Neutrophil (primary cell): Measurements from ENCODE around the gene SLC25A48.
"Not testable (repeated sequence)": the region's sequence is repeated elsewhere in the genome, so short reads cannot be mapped to it uniquely, and the experiment has no call there.

Source experiments
- H3K27ac ChIP-seq: fragments of 200-600 bp; sonication (generic); 2 replicates; pipeline ENCODE4 v1.5.1; 2016; ENCODE audit warnings: mild to moderate bottlenecking, moderate library complexity
- H3K27me3 ChIP-seq: fragments of 200-600 bp; sonication (generic); 2 replicates; pipeline ENCODE4 v1.6.0; 2016; ENCODE audit warnings: mild to moderate bottlenecking
- H3K36me3 ChIP-seq: fragments of 200-600 bp; sonication (generic); 2 replicates; pipeline ENCODE4 v1.5.1; 2017
- H3K4me1 ChIP-seq, 2 experiments: fragments of 200-600 bp in 1 of 2; sonication (generic) in 1 of 2; 1 replicate in 1 of 2; 2 replicates in 1 of 2; pipeline versions ENCODE4 v1.5.1 to v1.6.1; 2013 to 2016; ENCODE audit warnings: low read depth in 1 of 2, low read length in 1 of 2, mild to moderate bottlenecking in 1 of 2, moderate library complexity in 1 of 2; ENCODE audit not compliant: control insufficient read depth in 1 of 2, insufficient read depth in 1 of 2
- H3K4me3 ChIP-seq, 2 experiments: fragments of 200-600 bp in 1 of 2; sonication (generic) in 1 of 2; 1 replicate in 1 of 2; 2 replicates in 1 of 2; pipeline ENCODE4 v1.5.1; 2013 to 2016; ENCODE audit warnings: low read depth in 1 of 2, low read length in 1 of 2, mild to moderate bottlenecking in 1 of 2, moderate library complexity in 1 of 2
- H3K9me3 ChIP-seq: fragments of 200-600 bp; sonication (generic); 2 replicates; pipeline ENCODE4 v1.5.1; 2016
- TF ChIP-seq, protein P1 (sequence below): fragments of 200-600 bp; sonication (generic); IDR thresholded peaks from 2 replicates; pipeline ENCODE4 v1.5.1; 2016; ENCODE audit warnings: antibody characterized with exemption

SLC25A48 gene

DNA sequence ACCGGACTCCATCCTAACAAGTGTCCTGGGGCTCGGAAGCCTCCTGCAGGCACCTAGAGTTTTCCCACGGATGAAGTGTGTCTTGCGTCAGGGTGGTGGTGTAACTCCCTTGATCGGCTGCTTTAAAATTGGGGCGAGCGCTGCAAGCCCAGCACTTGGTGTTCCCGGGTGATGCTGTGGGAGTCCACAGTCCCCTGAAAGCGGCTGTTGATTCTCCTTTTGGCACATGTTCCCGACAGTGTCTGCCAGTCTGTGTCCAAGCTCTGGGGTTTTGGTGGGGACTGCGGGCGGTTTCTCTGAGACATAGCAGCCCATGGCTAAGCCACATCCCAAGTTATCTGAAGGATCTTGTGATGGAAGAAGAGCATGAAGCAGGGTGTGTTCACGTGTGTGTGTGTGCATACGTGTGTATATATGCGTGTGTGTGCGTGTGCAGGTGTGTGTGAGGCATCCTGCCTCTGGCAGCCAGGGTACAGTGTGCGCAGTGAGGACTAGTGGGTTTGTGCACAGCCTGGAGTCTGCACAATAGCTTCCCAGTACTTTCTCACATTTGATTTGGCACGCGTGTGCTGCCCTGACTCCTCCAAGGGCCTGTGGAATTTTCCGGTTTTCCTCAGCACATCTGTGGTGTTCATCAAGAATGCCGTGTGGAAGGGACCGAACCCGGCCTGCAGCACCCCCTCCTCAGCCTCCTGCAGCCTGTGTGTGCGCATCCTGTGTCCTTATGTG is 16.9 kb downstream of the SLC25A48 start:
- TF ChIP-seq, protein P1, sequence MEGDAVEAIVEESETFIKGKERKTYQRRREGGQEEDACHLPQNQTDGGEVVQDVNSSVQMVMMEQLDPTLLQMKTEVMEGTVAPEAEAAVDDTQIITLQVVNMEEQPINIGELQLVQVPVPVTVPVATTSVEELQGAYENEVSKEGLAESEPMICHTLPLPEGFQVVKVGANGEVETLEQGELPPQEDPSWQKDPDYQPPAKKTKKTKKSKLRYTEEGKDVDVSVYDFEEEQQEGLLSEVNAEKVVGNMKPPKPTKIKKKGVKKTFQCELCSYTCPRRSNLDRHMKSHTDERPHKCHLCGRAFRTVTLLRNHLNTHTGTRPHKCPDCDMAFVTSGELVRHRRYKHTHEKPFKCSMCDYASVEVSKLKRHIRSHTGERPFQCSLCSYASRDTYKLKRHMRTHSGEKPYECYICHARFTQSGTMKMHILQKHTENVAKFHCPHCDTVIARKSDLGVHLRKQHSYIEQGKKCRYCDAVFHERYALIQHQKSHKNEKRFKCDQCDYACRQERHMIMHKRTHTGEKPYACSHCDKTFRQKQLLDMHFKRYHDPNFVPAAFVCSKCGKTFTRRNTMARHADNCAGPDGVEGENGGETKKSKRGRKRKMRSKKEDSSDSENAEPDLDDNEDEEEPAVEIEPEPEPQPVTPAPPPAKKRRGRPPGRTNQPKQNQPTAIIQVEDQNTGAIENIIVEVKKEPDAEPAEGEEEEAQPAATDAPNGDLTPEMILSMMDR = no peak
- Histone ChIP-seq H3K4me3 (no peak overlapping the region), H3K27me3 (no peaks in the 10 kb centered on the region), H3K27ac (no peak overlapping the region), H3K36me3 (no peaks in the 10 kb centered on the region), H3K4me1 (no peaks in the 10 kb centered on the region), H3K9me3 (no peaks in the 10 kb centered on the region)

DNA sequence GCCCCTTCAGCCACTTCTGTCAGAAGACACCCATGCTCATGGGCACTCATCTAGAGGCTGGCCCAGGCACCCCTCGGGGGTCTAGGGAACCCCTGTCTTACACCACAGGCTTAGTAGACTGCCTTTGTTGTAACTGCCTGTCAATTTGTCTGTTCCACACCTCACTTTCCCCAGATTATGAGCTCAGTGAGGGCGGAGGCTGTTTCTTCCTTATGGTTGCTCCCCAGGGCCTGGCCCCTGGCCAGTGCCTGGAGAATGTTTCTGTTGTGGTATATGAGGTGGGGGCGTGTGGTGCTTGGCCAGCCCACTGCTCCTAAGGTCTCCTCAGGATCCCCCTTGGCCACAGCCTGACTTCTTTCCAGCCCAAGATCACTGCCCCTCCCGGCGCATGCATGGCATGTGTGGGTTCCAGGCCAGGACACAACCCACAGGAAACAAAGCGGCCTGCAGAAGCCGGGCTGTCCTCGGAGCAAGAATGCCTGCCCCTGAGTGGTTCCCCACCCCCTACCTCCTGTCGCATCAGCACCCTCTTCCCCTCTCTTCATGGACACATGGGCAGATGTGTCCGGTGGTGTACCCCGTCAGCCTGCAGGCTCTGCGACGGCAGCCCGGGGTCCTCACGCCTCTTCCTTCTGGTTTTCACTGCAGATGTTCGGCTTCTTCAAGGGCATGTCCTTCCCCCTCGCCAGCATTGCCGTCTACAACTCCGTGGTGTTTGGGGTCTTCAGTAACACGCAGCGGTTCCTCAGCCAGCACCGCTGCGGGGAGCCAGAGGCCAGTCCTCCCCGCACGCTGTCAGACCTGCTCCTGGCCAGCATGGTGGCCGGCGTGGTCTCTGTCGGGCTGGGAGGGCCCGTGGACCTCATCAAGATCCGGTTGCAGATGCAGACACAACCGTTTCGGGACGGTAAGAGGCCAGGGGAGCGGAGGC is 17.7 kb downstream of the SLC25A48 start:
- Histone ChIP-seq H3K27ac (no peak overlapping the region), H3K36me3 (no peaks in the 10 kb centered on the region), H3K9me3 (no peaks in the 10 kb centered on the region), H3K4me3 (no peak overlapping the region), H3K4me1 (no peaks in the 10 kb centered on the region), H3K27me3 (no peaks in the 10 kb centered on the region)
- TF ChIP-seq, protein P1 = no peak

DNA sequence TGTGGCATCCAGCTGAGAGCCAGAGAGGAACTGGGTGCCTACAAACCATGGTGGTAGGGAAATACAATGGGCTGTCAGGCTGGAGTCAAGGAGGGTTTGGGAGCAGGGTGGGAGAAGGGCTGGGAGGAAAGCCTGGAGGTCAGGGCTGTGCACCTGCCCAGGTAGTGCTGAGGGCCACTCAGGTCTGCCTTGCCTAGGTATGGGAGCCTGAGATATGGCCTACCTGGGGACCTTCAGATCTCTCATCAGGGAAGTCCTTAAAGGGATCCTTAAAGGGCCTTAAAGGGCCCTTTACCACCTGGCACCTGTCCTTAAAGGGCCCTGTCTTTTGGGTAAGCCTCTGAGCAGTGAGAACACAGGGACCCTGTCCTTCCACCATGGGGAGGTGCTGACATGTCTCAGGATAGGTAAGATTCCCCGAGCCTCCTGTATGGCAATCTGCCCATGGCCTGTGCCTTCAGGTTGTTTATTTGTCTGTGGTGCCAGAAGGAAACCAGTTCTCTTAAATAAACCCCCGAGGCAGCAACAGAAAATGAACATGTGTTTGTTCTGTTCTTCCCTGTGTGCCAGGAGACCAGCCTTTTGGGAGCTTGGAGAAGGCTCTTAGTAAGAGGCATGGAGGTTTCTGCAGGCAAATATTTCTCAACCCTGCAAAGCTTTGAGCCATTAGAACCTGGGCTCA is 23.3 kb downstream of the SLC25A48 start:
- H3K9me3 ChIP-seq = no peaks in the 10 kb centered on the region
- no peak overlapping the region for H3K27ac ChIP-seq
- H3K4me1 ChIP-seq = no peaks in the 10 kb centered on the region
- no peaks in the 10 kb centered on the region for H3K27me3 ChIP-seq
- TF ChIP-seq, protein P1 = no peak
- H3K36me3 ChIP-seq = no peaks in the 10 kb centered on the region
- no peak overlapping the region for H3K4me3 ChIP-seq

DNA sequence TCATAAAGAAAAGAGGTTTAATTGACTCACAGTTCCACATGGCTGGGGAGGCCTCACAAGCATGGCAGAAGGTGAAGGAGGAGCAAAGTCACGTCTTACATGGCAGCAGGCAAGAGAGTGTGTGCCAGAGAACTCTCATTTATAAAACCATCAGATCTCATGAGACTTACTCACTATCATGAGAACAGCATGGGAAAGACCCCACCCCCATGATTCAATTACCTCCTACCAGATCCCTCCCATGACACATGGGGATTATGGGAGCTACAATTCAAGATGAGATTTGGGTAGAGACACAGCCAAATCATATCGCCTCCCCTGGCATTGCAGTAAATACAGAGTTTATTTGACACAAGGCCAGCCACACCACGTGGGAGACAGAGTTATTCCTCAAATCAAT is 24.7 kb downstream of the SLC25A48 start:
- H3K4me3 ChIP-seq, H3K4me1 ChIP-seq, H3K27ac ChIP-seq, H3K9me3 ChIP-seq, H3K27me3 ChIP-seq, H3K36me3 ChIP-seq: not testable (repeated sequence)

DNA sequence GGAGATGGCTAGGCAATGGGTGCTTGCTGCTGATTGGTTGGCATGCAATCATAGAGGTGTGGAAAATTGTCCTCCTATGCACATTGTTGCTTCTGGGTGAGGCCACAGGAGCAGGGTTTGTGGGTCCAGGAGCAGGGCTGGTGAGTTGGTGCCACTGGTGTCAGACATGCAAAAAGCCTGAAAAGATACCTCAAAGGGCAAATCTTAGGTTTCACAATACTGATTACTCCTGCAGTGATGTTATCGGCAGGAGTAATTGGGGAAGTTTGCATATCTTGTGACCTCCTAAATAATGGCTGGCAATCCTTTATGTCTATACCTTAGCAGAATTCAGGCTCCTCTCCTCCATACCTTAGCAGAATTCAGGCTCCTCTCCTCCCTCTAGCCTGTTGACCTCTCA is 25.2 kb downstream of the SLC25A48 start:
- Histone ChIP-seq H3K27me3 (no peaks in the 10 kb centered on the region), H3K9me3 (no peaks in the 10 kb centered on the region), H3K4me1 (no peaks in the 10 kb centered on the region), H3K27ac (no peak overlapping the region), H3K36me3 (no peaks in the 10 kb centered on the region), H3K4me3 (no peak overlapping the region)
- TF ChIP-seq, protein P1 = no peak
